HepG2 (cell line): ENCODE results near the gene SHANK2. TPM values are rescaled to one million over a fixed set of nuclear protein-coding genes. Genes with fewer than 3 reads are reported as not detected.

Experiments used
- AGO1 ChIP-seq: fragments of 200-400 bp; formaldehyde crosslinking; IDR thresholded peaks from 2 replicates; pipeline ENCODE4 v1.6.1; 2017; ENCODE audit warnings: mild to moderate bottlenecking, low read depth, low read length, moderate library complexity; ENCODE audit not compliant: poor library complexity, severe bottlenecking
- ATF7-NPFF ChIP-seq: sonication (generic); formaldehyde crosslinking; IDR thresholded peaks from 2 replicates; pipeline ENCODE4 v1.8.1; 2023; ENCODE audit warnings: mild to moderate bottlenecking, low read depth, missing genetic modification reagents, moderate library complexity
- BORCS8-MEF2B ChIP-seq: sonication (generic); formaldehyde crosslinking; IDR thresholded peaks from 2 replicates; pipeline ENCODE4 v1.8.0; 2022; ENCODE audit warnings: mild to moderate bottlenecking, missing genetic modification reagents
- CREB1 ChIP-seq, 2 experiments: fragments of 450-650 bp in 1 of 2; IDR thresholded peaks; 2 replicates each; pipeline ENCODE4 v1.6.1; 2016 to 2017; ENCODE audit warnings: control low read depth in 1 of 2, mild to moderate bottlenecking in 1 of 2, missing compliant biosample characterization in 1 of 2, missing genetic modification characterization in 1 of 2
- EZH2 ChIP-seq: conservative IDR thresholded peaks from 2 replicates; pipeline ENCODE4 v1.6.1; 2012; ENCODE audit warnings: mild to moderate bottlenecking, low read depth, low read length, moderate library complexity
- MBNL3 ChIP-seq: fragments of 250-450 bp; sonication (Bioruptor Pico); conservative IDR thresholded peaks from 2 replicates; pipeline ENCODE4 v1.8.0; 2022; ENCODE audit warnings: mild to moderate bottlenecking, inconsistent platforms
- POLR2G ChIP-seq: fragments of 200-400 bp; formaldehyde crosslinking; IDR thresholded peaks from 2 replicates; pipeline ENCODE4 v1.6.1; 2018; ENCODE audit warnings: mild to moderate bottlenecking, low read depth, low read length, moderate library complexity
- SRY ChIP-seq: sonication (generic); formaldehyde crosslinking; IDR thresholded peaks from 2 replicates; pipeline ENCODE4 v1.8.0; 2022; ENCODE audit warnings: mild to moderate bottlenecking, missing genetic modification reagents
- STAG1 ChIP-seq: sonication (generic); formaldehyde crosslinking; IDR thresholded peaks from 2 replicates; pipeline ENCODE4 v1.4.0; 2020; ENCODE audit warnings: missing genetic modification reagents
- TEAD2 ChIP-seq: sonication (generic); formaldehyde crosslinking; IDR thresholded peaks from 2 replicates; pipeline ENCODE4 v1.9.0; 2021; ENCODE audit warnings: missing genetic modification reagents
- ZNF263 ChIP-seq: sonication (generic); formaldehyde crosslinking; IDR thresholded peaks from 2 replicates; pipeline ENCODE4 v1.4.0; 2020; ENCODE audit warnings: missing genetic modification reagents
- ZNF33A ChIP-seq: sonication (generic); formaldehyde crosslinking; IDR thresholded peaks from 2 replicates; pipeline ENCODE4 v1.5.1; 2020; ENCODE audit warnings: missing genetic modification reagents, mild to moderate bottlenecking, moderate library complexity, borderline replicate concordance
- ZNF382 ChIP-seq: sonication (generic); formaldehyde crosslinking; IDR thresholded peaks from 2 replicates; pipeline ENCODE4 v1.5.0; 2020; ENCODE audit warnings: missing genetic modification reagents, mild to moderate bottlenecking, borderline replicate concordance
- ZNF430 ChIP-seq: sonication (generic); formaldehyde crosslinking; IDR thresholded peaks from 2 replicates; pipeline ENCODE4 v1.9.0; 2021; ENCODE audit warnings: mild to moderate bottlenecking, missing genetic modification reagents
- ZNF451 ChIP-seq: sonication (generic); formaldehyde crosslinking; IDR thresholded peaks from 2 replicates; pipeline ENCODE4 v1.5.0; 2020; ENCODE audit warnings: mild to moderate bottlenecking, missing genetic modification reagents
- ZNF556 ChIP-seq: sonication (generic); formaldehyde crosslinking; IDR thresholded peaks from 2 replicates; pipeline ENCODE4 v1.4.0; 2020; ENCODE audit warnings: mild to moderate bottlenecking, missing genetic modification reagents, borderline replicate concordance
- ZNF598 ChIP-seq: sonication (generic); formaldehyde crosslinking; IDR thresholded peaks from 2 replicates; pipeline ENCODE4 v1.5.1; 2020; ENCODE audit warnings: mild to moderate bottlenecking, missing genetic modification reagents, borderline replicate concordance
- ZNF616 ChIP-seq: sonication (generic); formaldehyde crosslinking; IDR thresholded peaks from 2 replicates; pipeline ENCODE4 v1.5.0; 2020; ENCODE audit warnings: low read depth, mild to moderate bottlenecking, missing genetic modification reagents
- ZNF841 ChIP-seq: sonication (generic); formaldehyde crosslinking; IDR thresholded peaks from 2 replicates; pipeline ENCODE4 v1.8.1; 2023; ENCODE audit warnings: missing genetic modification reagents, borderline replicate concordance
- polyA plus RNA-seq, 8 experiments: library from polyadenylated mRNA; depleted of rRNA in 3 of 8; stranded (reverse) in 7 of 8; unstranded in 1 of 8; fragments of >200 nt; fragmentation: Illumina TruSeq in 4 of 8; extraction: Trizol in 4 of 8; gene quantifications; 2 replicates each; pipeline versions ENCODE4 v1.2.1 to v1.2.3, GENCODE V29; 2011 to 2016; ENCODE audit warnings: low read depth in 4 of 8, missing spikeins in 1 of 8, mixed read lengths in 1 of 8; ENCODE audit not compliant: insufficient read depth in 1 of 8
- total RNA-seq, 5 experiments: library from RNA; depleted of rRNA; stranded (reverse); fragments of >200 nt; fragmentation: Illumina TruSeq; extraction: Trizol; gene quantifications; 2 replicates each; pipeline ENCODE4 v1.2.3, GENCODE V29; 2016; ENCODE audit warnings: low read depth in 1 of 5
- TF ChIP-seq, protein P1 (sequence below): sonication (generic); formaldehyde crosslinking; IDR thresholded peaks from 2 replicates; pipeline ENCODE4 v1.9.0; 2021; ENCODE audit warnings: mild to moderate bottlenecking, missing genetic modification reagents
- TF ChIP-seq, protein P2 (sequence below): sonication (generic); formaldehyde crosslinking; IDR thresholded peaks from 2 replicates; pipeline ENCODE4 v1.8.0; 2022; ENCODE audit warnings: low read depth, missing genetic modification reagents
- TF ChIP-seq, protein P3 (sequence below): sonication (generic); formaldehyde crosslinking; IDR thresholded peaks from 2 replicates; pipeline ENCODE4 v1.4.0; 2020; ENCODE audit warnings: mild to moderate bottlenecking, missing genetic modification reagents

SHANK2 gene
- total and polyA plus RNA-seq, 2 of the 13 experiments (the other 11 are each of a cell fraction or from before 2014, with no cell fraction given), result 10.2 to 13.0 TPM

DNA sequence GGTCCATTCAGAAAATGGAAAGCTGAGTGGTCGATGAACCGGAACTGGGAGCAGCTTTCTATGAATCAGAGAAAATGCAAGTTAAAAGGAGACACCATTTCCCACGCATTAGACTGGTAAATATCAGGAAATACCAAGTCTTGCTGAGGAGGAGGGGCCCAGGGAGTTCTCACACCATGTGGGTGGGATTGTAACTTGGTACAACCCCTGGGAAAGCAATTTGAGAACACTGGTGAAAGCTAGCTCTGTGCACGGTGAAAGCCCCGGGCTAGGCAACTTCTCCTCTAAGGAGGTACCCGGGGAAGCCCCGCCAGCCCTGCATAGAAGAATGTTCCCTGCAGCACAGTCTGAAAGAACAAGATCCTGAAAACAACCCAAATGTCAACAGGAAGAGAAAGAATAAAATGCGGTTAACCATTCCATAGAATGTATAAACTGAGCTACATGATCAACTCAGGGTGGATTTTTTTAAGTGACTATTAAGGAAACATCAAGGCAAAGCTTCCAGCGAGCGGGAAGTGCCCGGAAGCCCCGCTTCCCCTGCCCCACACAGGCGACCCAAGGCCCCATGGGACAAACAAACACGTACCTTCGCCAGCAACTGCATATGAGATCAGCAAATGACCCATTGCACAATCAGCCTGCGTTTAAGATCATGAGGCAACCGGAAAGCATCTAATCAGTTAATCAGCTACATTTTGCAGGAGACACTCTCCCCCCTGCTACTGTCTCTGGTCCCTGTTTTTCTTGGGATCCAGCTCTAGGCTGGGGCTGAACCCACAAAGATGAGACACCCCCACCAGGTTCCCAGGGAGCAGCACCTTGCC lies 11.3 kb downstream of the SHANK2 start (continued):
- TF ChIP-seq, protein P1, sequence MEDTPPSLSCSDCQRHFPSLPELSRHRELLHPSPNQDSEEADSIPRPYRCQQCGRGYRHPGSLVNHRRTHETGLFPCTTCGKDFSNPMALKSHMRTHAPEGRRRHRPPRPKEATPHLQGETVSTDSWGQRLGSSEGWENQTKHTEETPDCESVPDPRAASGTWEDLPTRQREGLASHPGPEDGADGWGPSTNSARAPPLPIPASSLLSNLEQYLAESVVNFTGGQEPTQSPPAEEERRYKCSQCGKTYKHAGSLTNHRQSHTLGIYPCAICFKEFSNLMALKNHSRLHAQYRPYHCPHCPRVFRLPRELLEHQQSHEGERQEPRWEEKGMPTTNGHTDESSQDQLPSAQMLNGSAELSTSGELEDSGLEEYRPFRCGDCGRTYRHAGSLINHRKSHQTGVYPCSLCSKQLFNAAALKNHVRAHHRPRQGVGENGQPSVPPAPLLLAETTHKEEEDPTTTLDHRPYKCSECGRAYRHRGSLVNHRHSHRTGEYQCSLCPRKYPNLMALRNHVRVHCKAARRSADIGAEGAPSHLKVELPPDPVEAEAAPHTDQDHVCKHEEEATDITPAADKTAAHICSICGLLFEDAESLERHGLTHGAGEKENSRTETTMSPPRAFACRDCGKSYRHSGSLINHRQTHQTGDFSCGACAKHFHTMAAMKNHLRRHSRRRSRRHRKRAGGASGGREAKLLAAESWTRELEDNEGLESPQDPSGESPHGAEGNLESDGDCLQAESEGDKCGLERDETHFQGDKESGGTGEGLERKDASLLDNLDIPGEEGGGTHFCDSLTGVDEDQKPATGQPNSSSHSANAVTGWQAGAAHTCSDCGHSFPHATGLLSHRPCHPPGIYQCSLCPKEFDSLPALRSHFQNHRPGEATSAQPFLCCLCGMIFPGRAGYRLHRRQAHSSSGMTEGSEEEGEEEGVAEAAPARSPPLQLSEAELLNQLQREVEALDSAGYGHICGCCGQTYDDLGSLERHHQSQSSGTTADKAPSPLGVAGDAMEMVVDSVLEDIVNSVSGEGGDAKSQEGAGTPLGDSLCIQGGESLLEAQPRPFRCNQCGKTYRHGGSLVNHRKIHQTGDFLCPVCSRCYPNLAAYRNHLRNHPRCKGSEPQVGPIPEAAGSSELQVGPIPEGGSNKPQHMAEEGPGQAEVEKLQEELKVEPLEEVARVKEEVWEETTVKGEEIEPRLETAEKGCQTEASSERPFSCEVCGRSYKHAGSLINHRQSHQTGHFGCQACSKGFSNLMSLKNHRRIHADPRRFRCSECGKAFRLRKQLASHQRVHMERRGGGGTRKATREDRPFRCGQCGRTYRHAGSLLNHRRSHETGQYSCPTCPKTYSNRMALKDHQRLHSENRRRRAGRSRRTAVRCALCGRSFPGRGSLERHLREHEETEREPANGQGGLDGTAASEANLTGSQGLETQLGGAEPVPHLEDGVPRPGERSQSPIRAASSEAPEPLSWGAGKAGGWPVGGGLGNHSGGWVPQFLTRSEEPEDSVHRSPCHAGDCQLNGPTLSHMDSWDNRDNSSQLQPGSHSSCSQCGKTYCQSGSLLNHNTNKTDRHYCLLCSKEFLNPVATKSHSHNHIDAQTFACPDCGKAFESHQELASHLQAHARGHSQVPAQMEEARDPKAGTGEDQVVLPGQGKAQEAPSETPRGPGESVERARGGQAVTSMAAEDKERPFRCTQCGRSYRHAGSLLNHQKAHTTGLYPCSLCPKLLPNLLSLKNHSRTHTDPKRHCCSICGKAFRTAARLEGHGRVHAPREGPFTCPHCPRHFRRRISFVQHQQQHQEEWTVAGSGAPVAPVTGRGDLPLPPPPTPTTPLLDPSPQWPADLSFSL, result no peak
- TF ChIP-seq, protein P2, sequence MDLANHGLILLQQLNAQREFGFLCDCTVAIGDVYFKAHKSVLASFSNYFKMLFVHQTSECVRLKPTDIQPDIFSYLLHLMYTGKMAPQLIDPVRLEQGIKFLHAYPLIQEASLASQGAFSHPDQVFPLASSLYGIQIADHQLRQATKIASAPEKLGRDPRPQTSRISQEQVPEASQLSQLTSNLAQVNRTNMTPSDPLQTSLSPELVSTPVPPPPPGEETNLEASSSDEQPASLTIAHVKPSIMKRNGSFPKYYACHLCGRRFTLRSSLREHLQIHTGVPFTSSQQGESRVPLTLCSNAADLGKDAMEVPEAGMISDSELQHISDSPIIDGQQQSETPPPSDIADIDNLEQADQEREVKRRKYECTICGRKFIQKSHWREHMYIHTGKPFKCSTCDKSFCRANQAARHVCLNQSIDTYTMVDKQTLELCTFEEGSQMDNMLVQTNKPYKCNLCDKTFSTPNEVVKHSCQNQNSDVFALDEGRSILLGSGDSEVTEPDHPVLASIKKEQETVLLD (CRISPR knock-in tag), result no peak
- no peak for TF ChIP-seq ZNF556 (CRISPR knock-in tag)
- TF ChIP-seq STAG1 (CRISPR knock-in tag), result peak; percentile 24
- TF ChIP-seq ZNF263 (CRISPR knock-in tag), result no peak
- no peak for TF ChIP-seq AGO1
- TF ChIP-seq ZNF451, result no peak
- no peak for TF ChIP-seq POLR2G
- TF ChIP-seq ZNF616 (CRISPR knock-in tag), result no peak
- TF ChIP-seq ZNF841 (CRISPR knock-in tag), result no peak
- peak; percentile 78; the same call in 1 of the 2 replicates for TF ChIP-seq ZNF33A (CRISPR knock-in tag)
- TF ChIP-seq BORCS8-MEF2B (CRISPR knock-in tag), result no peak
- no peak for TF ChIP-seq ZNF598 (CRISPR knock-in tag)
- no peak for TF ChIP-seq MBNL3 (CRISPR knock-in tag)
- TF ChIP-seq SRY (CRISPR knock-in tag), result no peak
- no peak for TF ChIP-seq ATF7-NPFF
- TF ChIP-seq ZNF430, result no peak
- TF ChIP-seq, protein P3, sequence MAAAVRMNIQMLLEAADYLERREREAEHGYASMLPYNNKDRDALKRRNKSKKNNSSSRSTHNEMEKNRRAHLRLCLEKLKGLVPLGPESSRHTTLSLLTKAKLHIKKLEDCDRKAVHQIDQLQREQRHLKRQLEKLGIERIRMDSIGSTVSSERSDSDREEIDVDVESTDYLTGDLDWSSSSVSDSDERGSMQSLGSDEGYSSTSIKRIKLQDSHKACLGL (CRISPR knock-in tag), result no peak
- TF ChIP-seq ZNF382 (CRISPR knock-in tag), result no peak
- TF ChIP-seq CREB1 (IDR thresholded peaks at IDR 0.05), result peak; percentile 63
- peak; percentile 88 for TF ChIP-seq CREB1 (CRISPR knock-in tag; IDR thresholded peaks at IDR 0.05)
- no peak for TF ChIP-seq EZH2
- TF ChIP-seq TEAD2 (CRISPR knock-in tag), result no peak
